ENCODE measurements around the gene KL. TPM values are rescaled to one million over a fixed set of nuclear protein-coding genes. Genes with fewer than 3 reads are reported as not detected.

KL gene
- total and polyA plus RNA-seq, 2 of the 8 experiments (the other 6 are each of a cell fraction or from before 2014, with no cell fraction given), result 0.02 TPM; not detected in 1

DNA sequence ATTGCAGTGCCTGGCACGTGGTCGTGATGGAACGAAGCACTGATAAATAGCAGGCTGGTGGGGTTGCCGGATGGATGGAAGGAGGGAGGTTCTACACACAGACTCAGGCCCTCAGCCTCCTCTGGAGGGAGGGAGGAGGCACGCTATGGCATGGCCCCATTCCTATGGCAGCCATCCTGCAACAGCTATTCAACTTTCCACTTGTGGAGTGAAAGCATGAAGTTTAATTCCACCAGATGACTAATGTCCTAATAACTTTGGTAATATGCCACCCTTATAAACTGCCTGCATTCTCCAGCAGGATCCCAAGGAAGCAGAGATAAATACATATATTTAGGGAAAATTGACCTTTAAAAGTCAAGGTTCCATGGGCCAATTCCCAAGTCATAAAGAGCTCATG lies 92.4 kb downstream of the KL start (continued):
- no peak for TF ChIP-seq POLR2AphosphoS5 (IDR thresholded peaks at IDR 0.05; ENCODE audit: low read depth, low read length)
- TF ChIP-seq JUN (IDR thresholded peaks at IDR 0.05; ENCODE audit: low read depth, low read length), result no peak
- no peak for TF ChIP-seq ASH2L (IDR thresholded peaks at IDR 0.05; ENCODE audit: low read length)
